HepG2 (cell line): ENCODE data around the gene IQCN. TPM values are rescaled to one million over a fixed set of nuclear protein-coding genes. Genes with fewer than 3 reads are reported as not detected.

ENCODE experiments used
- HNRNPK ChIP-seq: fragments of 200-400 bp; formaldehyde crosslinking; IDR thresholded peaks from 2 replicates; pipeline ENCODE4 v1.6.1; 2018; ENCODE audit warnings: low read length, low read depth, moderate library complexity, mild to moderate bottlenecking; ENCODE audit not compliant: poor library complexity, severe bottlenecking
- MYNN ChIP-seq: sonication (generic); formaldehyde crosslinking; IDR thresholded peaks from 2 replicates; pipeline ENCODE4 v1.4.0; 2020; ENCODE audit warnings: mild to moderate bottlenecking, low read depth, missing genetic modification reagents
- NFIB ChIP-seq: sonication (generic); formaldehyde crosslinking; IDR thresholded peaks from 2 replicates; pipeline ENCODE4 v1.9.0; 2021; ENCODE audit warnings: missing genetic modification reagents, mild to moderate bottlenecking, borderline replicate concordance
- PCBP1 ChIP-seq: fragments of 200-400 bp; formaldehyde crosslinking; IDR thresholded peaks from 2 replicates; pipeline ENCODE4 v1.6.1; 2017; ENCODE audit warnings: mild to moderate bottlenecking, low read depth, low read length, borderline replicate concordance
- PHF20 ChIP-seq: sonication (generic); formaldehyde crosslinking; IDR thresholded peaks from 2 replicates; pipeline ENCODE4 v1.5.0; 2020; ENCODE audit warnings: mild to moderate bottlenecking, missing genetic modification reagents
- RAD51 ChIP-seq: fragments of 450-650 bp; IDR thresholded peaks from 2 replicates; pipeline ENCODE4 v1.6.1; 2016; ENCODE audit warnings: borderline replicate concordance
- RFXANK ChIP-seq: IDR thresholded peaks from 2 replicates; pipeline ENCODE4 v1.6.1; 2016
- RNF2 ChIP-seq: fragments of 450-650 bp; conservative IDR thresholded peaks from 2 replicates; pipeline ENCODE4 v1.6.1; 2016; ENCODE audit warnings: low read depth
- SNAI1 ChIP-seq: sonication (generic); formaldehyde crosslinking; IDR thresholded peaks from 2 replicates; pipeline ENCODE4 v1.5.0; 2020; ENCODE audit warnings: mild to moderate bottlenecking, missing genetic modification reagents, borderline replicate concordance
- TIGD3 ChIP-seq: sonication (generic); formaldehyde crosslinking; IDR thresholded peaks from 2 replicates; pipeline ENCODE4 v1.5.1; 2020; ENCODE audit warnings: mild to moderate bottlenecking, missing genetic modification reagents, borderline replicate concordance
- TRIM22 ChIP-seq: fragments of 450-650 bp; IDR thresholded peaks from 2 replicates; pipeline ENCODE4 v1.6.1; 2017
- ZGPAT ChIP-seq: IDR thresholded peaks from 2 replicates; pipeline ENCODE4 v1.6.1; 2016; ENCODE audit warnings: mild to moderate bottlenecking
- ZMYM2 ChIP-seq: sonication (generic); formaldehyde crosslinking; IDR thresholded peaks from 2 replicates; pipeline ENCODE4 v1.8.0; 2022; ENCODE audit warnings: mild to moderate bottlenecking, missing genetic modification reagents
- ZNF136 ChIP-seq: sonication (generic); formaldehyde crosslinking; IDR thresholded peaks from 2 replicates; pipeline ENCODE4 v1.8.1; 2022; ENCODE audit warnings: low read depth, mild to moderate bottlenecking, moderate library complexity, missing genetic modification reagents
- ZNF17 ChIP-seq: sonication (generic); formaldehyde crosslinking; IDR thresholded peaks from 2 replicates; pipeline ENCODE4 v1.5.0; 2020; ENCODE audit warnings: mild to moderate bottlenecking, missing genetic modification reagents
- ZNF282 ChIP-seq: fragments of 450-650 bp; IDR thresholded peaks from 2 replicates; pipeline ENCODE4 v1.6.1; 2018; ENCODE audit not compliant: partially characterized antibody
- ZNF34 ChIP-seq: sonication (generic); formaldehyde crosslinking; IDR thresholded peaks from 2 replicates; pipeline ENCODE4 v1.4.0; 2020; ENCODE audit warnings: mild to moderate bottlenecking, missing genetic modification reagents, borderline replicate concordance
- polyA plus RNA-seq, 8 experiments: library from polyadenylated mRNA; depleted of rRNA in 3 of 8; stranded (reverse) in 7 of 8; unstranded in 1 of 8; fragments of >200 nt; fragmentation: Illumina TruSeq in 4 of 8; extraction: Trizol in 4 of 8; gene quantifications; 2 replicates each; pipeline versions ENCODE4 v1.2.1 to v1.2.3, GENCODE V29; 2011 to 2016; ENCODE audit warnings: low read depth in 4 of 8, missing spikeins in 1 of 8, mixed read lengths in 1 of 8; ENCODE audit not compliant: insufficient read depth in 1 of 8
- total RNA-seq, 5 experiments: library from RNA; depleted of rRNA; stranded (reverse); fragments of >200 nt; fragmentation: Illumina TruSeq; extraction: Trizol; gene quantifications; 2 replicates each; pipeline ENCODE4 v1.2.3, GENCODE V29; 2016; ENCODE audit warnings: low read depth in 1 of 5
- TF ChIP-seq, protein P1 (sequence below): sonication (generic); formaldehyde crosslinking; IDR thresholded peaks from 2 replicates; pipeline ENCODE4 v1.5.1; 2020; ENCODE audit warnings: missing genetic modification reagents, mild to moderate bottlenecking, borderline replicate concordance
- TF ChIP-seq, protein P2 (sequence below): sonication (generic); formaldehyde crosslinking; IDR thresholded peaks from 2 replicates; pipeline ENCODE4 v1.4.0; 2020; ENCODE audit warnings: mild to moderate bottlenecking, missing genetic modification reagents
- TF ChIP-seq, protein P3 (sequence below): sonication (generic); IDR thresholded peaks from 2 replicates; pipeline ENCODE4 v1.6.1; 2016; ENCODE audit warnings: low read depth, borderline replicate concordance

The IQCN gene
- total and polyA plus RNA-seq, 2 of the 13 experiments (the other 11 are each of a cell fraction or from before 2014, with no cell fraction given), result 0.04 to 0.18 TPM

- TF ChIP-seq TRIM22 (no peak), MYNN (CRISPR knock-in tag) (no peak; the same call in 1 of the 2 replicates), RNF2 (0 out of 2 replicates have a peak, but pooled peaks have one; percentile 45), ZGPAT (CRISPR knock-in tag) (peak; percentile 82), PHF20 (CRISPR knock-in tag) (peak; percentile 61; the same call in 1 of the 2 replicates), ZNF17 (CRISPR knock-in tag) (no peak), SNAI1 (CRISPR knock-in tag) (no peak; the same call in 1 of the 2 replicates), ZMYM2 (CRISPR knock-in tag) (no peak), RAD51 (no peak), TIGD3 (no peak), PCBP1 (no peak), ZNF136 (CRISPR knock-in tag) (no peak), RFXANK (CRISPR knock-in tag) (no peak), ZNF34 (CRISPR knock-in tag) (no peak), HNRNPK (no peak), NFIB (no peak), ZNF282 (no peak)
- TF ChIP-seq, protein P1, sequence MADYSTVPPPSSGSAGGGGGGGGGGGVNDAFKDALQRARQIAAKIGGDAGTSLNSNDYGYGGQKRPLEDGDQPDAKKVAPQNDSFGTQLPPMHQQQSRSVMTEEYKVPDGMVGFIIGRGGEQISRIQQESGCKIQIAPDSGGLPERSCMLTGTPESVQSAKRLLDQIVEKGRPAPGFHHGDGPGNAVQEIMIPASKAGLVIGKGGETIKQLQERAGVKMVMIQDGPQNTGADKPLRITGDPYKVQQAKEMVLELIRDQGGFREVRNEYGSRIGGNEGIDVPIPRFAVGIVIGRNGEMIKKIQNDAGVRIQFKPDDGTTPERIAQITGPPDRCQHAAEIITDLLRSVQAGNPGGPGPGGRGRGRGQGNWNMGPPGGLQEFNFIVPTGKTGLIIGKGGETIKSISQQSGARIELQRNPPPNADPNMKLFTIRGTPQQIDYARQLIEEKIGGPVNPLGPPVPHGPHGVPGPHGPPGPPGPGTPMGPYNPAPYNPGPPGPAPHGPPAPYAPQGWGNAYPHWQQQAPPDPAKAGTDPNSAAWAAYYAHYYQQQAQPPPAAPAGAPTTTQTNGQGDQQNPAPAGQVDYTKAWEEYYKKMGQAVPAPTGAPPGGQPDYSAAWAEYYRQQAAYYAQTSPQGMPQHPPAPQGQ (CRISPR knock-in tag), result no peak
- TF ChIP-seq, protein P2, sequence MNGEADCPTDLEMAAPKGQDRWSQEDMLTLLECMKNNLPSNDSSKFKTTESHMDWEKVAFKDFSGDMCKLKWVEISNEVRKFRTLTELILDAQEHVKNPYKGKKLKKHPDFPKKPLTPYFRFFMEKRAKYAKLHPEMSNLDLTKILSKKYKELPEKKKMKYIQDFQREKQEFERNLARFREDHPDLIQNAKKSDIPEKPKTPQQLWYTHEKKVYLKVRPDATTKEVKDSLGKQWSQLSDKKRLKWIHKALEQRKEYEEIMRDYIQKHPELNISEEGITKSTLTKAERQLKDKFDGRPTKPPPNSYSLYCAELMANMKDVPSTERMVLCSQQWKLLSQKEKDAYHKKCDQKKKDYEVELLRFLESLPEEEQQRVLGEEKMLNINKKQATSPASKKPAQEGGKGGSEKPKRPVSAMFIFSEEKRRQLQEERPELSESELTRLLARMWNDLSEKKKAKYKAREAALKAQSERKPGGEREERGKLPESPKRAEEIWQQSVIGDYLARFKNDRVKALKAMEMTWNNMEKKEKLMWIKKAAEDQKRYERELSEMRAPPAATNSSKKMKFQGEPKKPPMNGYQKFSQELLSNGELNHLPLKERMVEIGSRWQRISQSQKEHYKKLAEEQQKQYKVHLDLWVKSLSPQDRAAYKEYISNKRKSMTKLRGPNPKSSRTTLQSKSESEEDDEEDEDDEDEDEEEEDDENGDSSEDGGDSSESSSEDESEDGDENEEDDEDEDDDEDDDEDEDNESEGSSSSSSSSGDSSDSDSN (CRISPR knock-in tag), result no peak
- TF ChIP-seq, protein P3, sequence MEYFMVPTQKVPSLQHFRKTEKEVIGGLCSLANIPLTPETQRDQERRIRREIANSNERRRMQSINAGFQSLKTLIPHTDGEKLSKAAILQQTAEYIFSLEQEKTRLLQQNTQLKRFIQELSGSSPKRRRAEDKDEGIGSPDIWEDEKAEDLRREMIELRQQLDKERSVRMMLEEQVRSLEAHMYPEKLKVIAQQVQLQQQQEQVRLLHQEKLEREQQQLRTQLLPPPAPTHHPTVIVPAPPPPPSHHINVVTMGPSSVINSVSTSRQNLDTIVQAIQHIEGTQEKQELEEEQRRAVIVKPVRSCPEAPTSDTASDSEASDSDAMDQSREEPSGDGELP, result peak; percentile 23; the same call in 1 of the 2 replicates
These were observed 48.7 kb upstream of the IQCN start, which contains the start of gene LSM4 (continued) for GRCh38 chr19:18322759-18323460.
